ENCODE measurements around the gene IPP. TPM values are rescaled to one million over a fixed set of nuclear protein-coding genes. Genes with fewer than 3 reads are reported as not detected.

Gene IPP
- total RNA-seq, 1 experiment from 2014 or later = 11.6 TPM

DNA sequence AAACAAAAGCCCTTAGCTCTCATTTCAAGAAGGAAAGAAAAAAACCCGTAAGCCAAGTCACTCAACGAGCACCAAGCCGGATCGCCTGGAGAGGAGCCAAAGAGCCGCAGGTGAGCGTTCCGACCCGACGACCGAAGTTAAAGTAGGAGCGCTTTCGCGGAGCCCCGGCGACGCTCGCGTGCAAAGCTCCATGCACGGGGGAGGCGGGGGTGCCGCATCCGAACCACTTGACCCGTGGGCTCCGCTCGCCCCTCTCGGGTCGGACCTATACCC, 64.5 kb downstream of the IPP start:
- Mint-ChIP-seq H3K9me3 (ENCODE audit: unreplicated experiment) (no peaks in the 10 kb centered on the region), H3K27ac (ENCODE audit: low read depth, unreplicated experiment) (peak overlapping the region; percentile 100), H3K4me1 (ENCODE audit: insufficient read depth, unreplicated experiment) (peaks cover 20% of the 10 kb centered on the region), H3K36me3 (ENCODE audit: insufficient read depth, unreplicated experiment) (peaks cover 49% of the 10 kb centered on the region), H3K4me3 (ENCODE audit: unreplicated experiment) (peak overlapping the region; percentile 91), H3K27me3 (ENCODE audit: insufficient read depth, unreplicated experiment) (no peaks in the 10 kb centered on the region)
- no TSS peak for BruUV-seq (replicated peaks)
- ChIA-PET CTCF (interaction anchor here (0.5 to 1.0 kb wide), 8 partner anchors 22 to 789 kb away, joined by 3 read pairs; no protein-coding TSS in a partner anchor), POLR2A (interaction anchor here (0.6 to 5.1 kb wide), 56 partner anchors 9 to 965 kb away, joined by 3 to 57 read pairs (median 4); partner anchors contain the start of genes AKR1A1, CCDC163, HECTD3 and LRRC41)
- peak; percentile 70 for DNase-seq (ENCODE audit: unreplicated experiment)
- intact Hi-C loops (cut with micrococcal nuclease) = loop anchor here (1.0 to 10.0 kb wide), 4 partner anchors 42 to 195 kb away; partner anchors contain the start of gene MAST2
- TF ChIP-seq, protein P1, sequence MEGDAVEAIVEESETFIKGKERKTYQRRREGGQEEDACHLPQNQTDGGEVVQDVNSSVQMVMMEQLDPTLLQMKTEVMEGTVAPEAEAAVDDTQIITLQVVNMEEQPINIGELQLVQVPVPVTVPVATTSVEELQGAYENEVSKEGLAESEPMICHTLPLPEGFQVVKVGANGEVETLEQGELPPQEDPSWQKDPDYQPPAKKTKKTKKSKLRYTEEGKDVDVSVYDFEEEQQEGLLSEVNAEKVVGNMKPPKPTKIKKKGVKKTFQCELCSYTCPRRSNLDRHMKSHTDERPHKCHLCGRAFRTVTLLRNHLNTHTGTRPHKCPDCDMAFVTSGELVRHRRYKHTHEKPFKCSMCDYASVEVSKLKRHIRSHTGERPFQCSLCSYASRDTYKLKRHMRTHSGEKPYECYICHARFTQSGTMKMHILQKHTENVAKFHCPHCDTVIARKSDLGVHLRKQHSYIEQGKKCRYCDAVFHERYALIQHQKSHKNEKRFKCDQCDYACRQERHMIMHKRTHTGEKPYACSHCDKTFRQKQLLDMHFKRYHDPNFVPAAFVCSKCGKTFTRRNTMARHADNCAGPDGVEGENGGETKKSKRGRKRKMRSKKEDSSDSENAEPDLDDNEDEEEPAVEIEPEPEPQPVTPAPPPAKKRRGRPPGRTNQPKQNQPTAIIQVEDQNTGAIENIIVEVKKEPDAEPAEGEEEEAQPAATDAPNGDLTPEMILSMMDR (IDR thresholded peaks at IDR 0.05; ENCODE audit: unreplicated experiment) = no peak

DNA sequence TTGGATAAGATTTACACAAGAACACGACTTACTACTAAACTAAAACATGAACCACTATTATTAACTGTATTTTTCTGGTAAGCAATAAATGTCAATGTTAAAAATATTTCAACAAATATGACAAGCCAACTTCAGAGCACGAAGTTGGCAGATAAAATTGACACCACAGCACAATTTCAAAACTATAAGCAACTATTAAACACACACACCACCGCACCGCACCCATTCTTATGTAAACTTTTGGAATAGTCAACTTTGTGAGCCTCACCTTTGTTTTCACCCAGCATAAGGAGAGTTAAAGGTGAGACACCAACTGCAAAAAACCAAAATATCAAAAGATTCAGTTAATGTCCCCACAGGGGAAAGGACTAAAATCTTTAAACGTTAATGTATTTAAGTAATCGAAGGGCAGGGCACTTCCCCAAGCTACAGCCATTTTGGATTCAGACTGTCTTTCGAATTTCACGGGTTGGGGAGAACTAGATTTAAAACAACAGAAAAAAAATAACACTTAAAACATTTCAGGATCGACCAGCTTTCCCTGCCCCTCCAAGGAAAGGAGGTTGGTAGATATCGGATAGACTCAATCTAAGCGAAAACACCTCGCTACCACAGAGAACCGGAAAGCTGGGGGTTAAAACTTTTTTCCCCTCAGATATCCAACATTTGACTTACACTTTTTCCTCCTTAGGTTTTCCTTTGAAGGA, 65.0 kb downstream of the IPP start:
- intact Hi-C loops (cut with micrococcal nuclease) = loop anchor here (1.0 to 10.0 kb wide), 4 partner anchors 41 to 195 kb away; partner anchors contain the start of gene MAST2
- Mint-ChIP-seq H3K27me3 (ENCODE audit: insufficient read depth, unreplicated experiment) (no peaks in the 10 kb centered on the region), H3K4me3 (ENCODE audit: unreplicated experiment) (peak overlapping the region; percentile 91), H3K4me1 (ENCODE audit: insufficient read depth, unreplicated experiment) (peaks cover 23% of the 10 kb centered on the region), H3K9me3 (ENCODE audit: unreplicated experiment) (no peaks in the 10 kb centered on the region), H3K27ac (ENCODE audit: low read depth, unreplicated experiment) (peak overlapping the region; percentile 100), H3K36me3 (ENCODE audit: insufficient read depth, unreplicated experiment) (peaks cover 45% of the 10 kb centered on the region)
- BruUV-seq (replicated peaks) = no TSS peak
- ChIA-PET CTCF (interaction anchor here (0.5 to 1.0 kb wide), 5 partner anchors 21 to 559 kb away, joined by 3 read pairs; no protein-coding TSS in a partner anchor), POLR2A (interaction anchor here (0.7 to 5.1 kb wide), 48 partner anchors 9 to 964 kb away, joined by 3 to 57 read pairs (median 5); partner anchors contain the start of genes AKR1A1, CCDC163, HECTD3 and LRRC41)
- peak; percentile 41 for DNase-seq (ENCODE audit: unreplicated experiment)
- TF ChIP-seq, protein P1 (IDR thresholded peaks at IDR 0.05; ENCODE audit: unreplicated experiment) = no peak

DNA sequence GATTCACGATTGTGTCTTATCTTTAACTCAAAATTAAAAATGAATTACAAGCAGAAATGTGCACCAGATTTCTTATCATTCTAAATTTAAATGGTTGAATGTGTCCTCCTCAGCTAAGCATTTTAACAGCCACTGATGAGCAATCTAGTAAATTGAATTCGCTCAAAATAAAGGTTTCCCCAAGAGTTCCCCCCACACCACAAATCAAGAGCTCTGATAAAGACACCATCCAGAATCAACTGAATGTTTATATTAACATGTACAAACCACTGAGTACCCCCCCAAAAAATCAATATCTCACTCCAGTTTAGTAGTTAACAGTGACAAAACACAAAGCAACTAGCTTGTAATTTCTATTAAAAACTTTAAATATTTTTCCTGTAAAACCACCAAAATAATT, 66.1 kb downstream of the IPP start:
- H3K27ac Mint-ChIP-seq (ENCODE audit: low read depth, unreplicated experiment) = peak overlapping the region; percentile 100
- H3K4me3 Mint-ChIP-seq (ENCODE audit: unreplicated experiment) = peak overlapping the region; percentile 91
- peaks cover 41% of the 10 kb centered on the region for H3K36me3 Mint-ChIP-seq (ENCODE audit: insufficient read depth, unreplicated experiment)
- POLR2A ChIA-PET = interaction anchor here (0.7 to 5.1 kb wide), 8 partner anchors 13 to 295 kb away, joined by 3 to 57 read pairs (median 3); partner anchors contain the start of genes MAST2 and PRDX1
- CTCF ChIA-PET = interaction anchor here (0.6 kb wide), 1 partner anchor 66 kb away, joined by 3 read pairs; no protein-coding TSS in a partner anchor
- intact Hi-C loops (cut with micrococcal nuclease) = loop anchor here (10.0 kb wide), 1 partner anchor 170 kb away; no protein-coding TSS in a partner anchor
- no peaks in the 10 kb centered on the region for H3K27me3 Mint-ChIP-seq (ENCODE audit: insufficient read depth, unreplicated experiment)
- no TSS peak for BruUV-seq (replicated peaks)
- H3K4me1 Mint-ChIP-seq (ENCODE audit: insufficient read depth, unreplicated experiment) = peaks cover 26% of the 10 kb centered on the region
- no peaks in the 10 kb centered on the region for H3K9me3 Mint-ChIP-seq (ENCODE audit: unreplicated experiment)
- TF ChIP-seq, protein P1 (IDR thresholded peaks at IDR 0.05; ENCODE audit: unreplicated experiment) = no peak
- no peak for DNase-seq (ENCODE audit: unreplicated experiment)

DNA sequence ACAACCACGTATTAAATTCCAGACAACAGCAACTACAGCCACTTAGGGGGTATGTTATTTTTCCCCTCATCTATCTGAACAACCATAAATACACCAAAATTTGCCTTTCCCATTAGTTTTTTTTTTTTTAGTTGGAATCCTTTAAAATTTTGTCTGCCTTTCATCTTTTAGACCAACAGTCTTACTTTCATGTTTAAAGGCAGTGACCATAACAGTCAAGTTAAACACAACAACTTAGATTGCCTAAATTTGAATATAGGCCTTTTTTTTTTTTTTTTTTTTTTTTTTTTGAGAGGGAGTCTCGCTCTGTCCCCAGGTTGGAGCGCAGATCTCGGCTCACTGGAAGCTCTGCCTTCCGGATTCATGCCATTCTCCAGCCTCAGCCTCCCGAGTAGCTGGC, 67.5 kb downstream of the IPP start:
- Mint-ChIP-seq H3K9me3 (ENCODE audit: unreplicated experiment) (no peaks in the 10 kb centered on the region), H3K27me3 (ENCODE audit: insufficient read depth, unreplicated experiment) (no peaks in the 10 kb centered on the region), H3K27ac (ENCODE audit: low read depth, unreplicated experiment) (no peak overlapping the region), H3K36me3 (ENCODE audit: insufficient read depth, unreplicated experiment) (peaks cover 28% of the 10 kb centered on the region), H3K4me3 (ENCODE audit: unreplicated experiment) (peak overlapping the region; percentile 10), H3K4me1 (ENCODE audit: insufficient read depth, unreplicated experiment) (peaks cover 37% of the 10 kb centered on the region)
- BruUV-seq (replicated peaks) = no TSS peak
- TF ChIP-seq, protein P1 (IDR thresholded peaks at IDR 0.05; ENCODE audit: unreplicated experiment) = no peak
- ChIA-PET CTCF (interaction anchor here (0.9 kb wide), 1 partner anchor 32 kb away, joined by 3 read pairs; no protein-coding TSS in a partner anchor), POLR2A (interaction anchor here (1.4 to 1.9 kb wide), 2 partner anchors 11 to 25 kb away, joined by 5 to 11 read pairs; no protein-coding TSS in a partner anchor)
- no peak for DNase-seq (ENCODE audit: unreplicated experiment)
- intact Hi-C loops (cut with micrococcal nuclease) = loop anchor here (10.0 kb wide), 1 partner anchor 168 kb away; no protein-coding TSS in a partner anchor
